Neural cell (in vitro differentiated cells): Measurements from ENCODE around the gene HELZ2. TPM values are rescaled to one million over a fixed set of nuclear protein-coding genes. Genes with fewer than 3 reads are reported as not detected.

Source experiments
- H2AFZ ChIP-seq: fragments of 200-600, 300-800 bp; sonication (generic), shearing (Covaris generic); 2 replicates; pipeline ENCODE4 v1.6.0; 2014; ENCODE audit warnings: low read depth, mild to moderate bottlenecking, antibody characterized with exemption, low read length, moderate library complexity
- H3F3A ChIP-seq: fragments of 200-600 bp; shearing (Covaris generic); 2 replicates; pipeline ENCODE4 v1.6.1; 2016; ENCODE audit warnings: mild to moderate bottlenecking, moderate library complexity, mixed read lengths, antibody characterized with exemption, low read length; ENCODE audit not compliant: insufficient read depth, poor library complexity, severe bottlenecking
- H3K27ac ChIP-seq: fragments of 200-600, 300-800 bp; sonication (generic), shearing (Covaris generic); 2 replicates; pipeline ENCODE4 v1.5.1; 2014; ENCODE audit warnings: mild to moderate bottlenecking, low read length, moderate library complexity
- H3K27me3 ChIP-seq: fragments of 300-800, 200-600 bp; sonication (generic), shearing (Covaris generic); 2 replicates; pipeline ENCODE4 v1.6.0; 2014; ENCODE audit warnings: mild to moderate bottlenecking, low read depth, low read length, moderate library complexity; ENCODE audit not compliant: insufficient read depth
- H3K36me3 ChIP-seq: fragments of 300-800, 200-600 bp; sonication (generic), shearing (Covaris generic); 2 replicates; pipeline ENCODE4 v1.5.1; 2014; ENCODE audit warnings: mild to moderate bottlenecking, antibody characterized with exemption, low read length, moderate library complexity; ENCODE audit not compliant: insufficient read depth
- H3K4me2 ChIP-seq: fragments of 300-800, 200-600 bp; sonication (generic), shearing (Covaris generic); 2 replicates; pipeline ENCODE4 v1.6.0; 2014; ENCODE audit warnings: mild to moderate bottlenecking, low read length
- H3K4me3 ChIP-seq: fragments of 300-800, 200-600 bp; sonication (generic), shearing (Covaris generic); 2 replicates; pipeline ENCODE4 v1.5.1; 2014; ENCODE audit warnings: mild to moderate bottlenecking, low read length, moderate library complexity
- H3K79me2 ChIP-seq: fragments of 200-600 bp; shearing (Covaris generic); replicated peaks from 2 replicates; pipeline ENCODE4 v1.6.0; 2014; ENCODE audit warnings: mild to moderate bottlenecking, low read length, moderate library complexity; ENCODE audit not compliant: insufficient read depth
- H3K9ac ChIP-seq: fragments of 300-800, 200-600 bp; sonication (generic), shearing (Covaris generic); 2 replicates; pipeline ENCODE4 v1.6.1; 2016; ENCODE audit warnings: mild to moderate bottlenecking, low read length, mixed read lengths
- H3K9me2 ChIP-seq: fragments of 200-600 bp; shearing (Covaris generic); 2 replicates; pipeline ENCODE4 v1.6.1; 2016; ENCODE audit warnings: mild to moderate bottlenecking, low read length, mixed read lengths; ENCODE audit not compliant: insufficient read depth
- H3K9me3 ChIP-seq: fragments of 200-600, 300-800 bp; sonication (generic), shearing (Covaris generic); 2 replicates; pipeline ENCODE4 v1.6.1; 2016; ENCODE audit warnings: mild to moderate bottlenecking, mixed run types, low read length, moderate library complexity, mixed read lengths
- H4K20me1 ChIP-seq: fragments of 200-600 bp; shearing (Covaris generic); 2 replicates; pipeline ENCODE4 v1.6.1; 2016; ENCODE audit warnings: mild to moderate bottlenecking, mixed run types; ENCODE audit not compliant: insufficient read depth
- EP300 ChIP-seq: fragments of 450-650 bp; conservative IDR thresholded peaks from 2 replicates; pipeline ENCODE4 v1.6.1; 2014; ENCODE audit warnings: antibody characterized with exemption, mild to moderate bottlenecking, moderate library complexity; ENCODE audit not compliant: poor library complexity, severe bottlenecking
- EZH2 ChIP-seq: fragments of 200-600, 300-800 bp; shearing (Covaris generic), sonication (generic); IDR thresholded peaks from 2 replicates; pipeline ENCODE4 v1.6.1; 2014; ENCODE audit warnings: antibody characterized with exemption, low read length, borderline replicate concordance, mild to moderate bottlenecking; ENCODE audit not compliant: insufficient read depth, poor library complexity, severe bottlenecking
- MXI1 ChIP-seq: fragments of 450-650 bp; conservative IDR thresholded peaks from 2 replicates; pipeline ENCODE4 v1.6.1; 2014; ENCODE audit warnings: antibody characterized with exemption, mild to moderate bottlenecking; ENCODE audit not compliant: poor library complexity, severe bottlenecking
- POLR2AphosphoS5 ChIP-seq: IDR thresholded peaks from 2 replicates; pipeline ENCODE4 v1.6.1; 2012
- RAD21 ChIP-seq: fragments of 450-650 bp; conservative IDR thresholded peaks from 2 replicates; pipeline ENCODE4 v1.6.1; 2014; ENCODE audit warnings: antibody characterized with exemption, mild to moderate bottlenecking, moderate library complexity
- SMC3 ChIP-seq: fragments of 450-650 bp; conservative IDR thresholded peaks from 2 replicates; pipeline ENCODE4 v1.6.1; 2014; ENCODE audit warnings: antibody characterized with exemption, mild to moderate bottlenecking, moderate library complexity; ENCODE audit not compliant: poor library complexity
- TAF1 ChIP-seq: IDR thresholded peaks from 2 replicates; pipeline ENCODE4 v1.6.1; 2012; ENCODE audit warnings: low read depth
- polyA plus RNA-seq: library from polyadenylated mRNA; depleted of rRNA; stranded (reverse); fragments of >200 nt; gene quantifications from 2 replicates; pipeline ENCODE4 v1.2.3, GENCODE V29; 2014
- TF ChIP-seq, protein P1 (sequence below): IDR thresholded peaks from 2 replicates; pipeline ENCODE4 v1.6.1; 2012; ENCODE audit warnings: borderline replicate concordance
- TF ChIP-seq, protein P2 (sequence below): fragments of 450-650 bp; IDR thresholded peaks from 2 replicates; pipeline ENCODE4 v1.5.1; 2014; ENCODE audit warnings: antibody characterized with exemption, mild to moderate bottlenecking, moderate library complexity; ENCODE audit not compliant: poor library complexity, severe bottlenecking

The HELZ2 gene
- polyA plus RNA-seq, 1 donor from 2014 or later: 1.3 TPM

DNA sequence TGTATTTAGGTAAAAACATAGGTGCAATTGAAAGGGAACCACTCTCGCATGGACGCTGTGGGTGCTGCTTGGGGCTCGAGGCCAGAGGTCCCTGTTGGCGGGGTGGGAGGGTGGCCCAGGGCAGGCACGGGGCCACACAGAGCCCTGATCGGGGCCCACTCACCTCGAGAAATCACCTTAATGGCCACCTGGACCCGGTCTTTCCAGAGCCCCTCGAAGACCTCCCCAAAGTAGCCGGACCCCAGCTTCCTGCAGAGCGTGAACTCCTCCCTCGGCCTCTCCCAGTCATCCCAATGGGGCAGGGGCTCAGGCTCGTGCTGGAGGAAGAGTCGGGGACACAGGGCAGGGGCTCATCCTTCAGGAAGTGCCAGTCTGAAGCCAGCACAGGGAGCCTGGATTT, 40.7 kb downstream of the HELZ2 start:
- Histone ChIP-seq H3K4me3 (no peak overlapping the region), H3K4me2 (no peak overlapping the region), H4K20me1 (no peaks in the 10 kb centered on the region), H3K36me3 (no peaks in the 10 kb centered on the region), H2AFZ (no peak overlapping the region), H3K9ac (no peak overlapping the region), H3K27me3 (no peaks in the 10 kb centered on the region), H3K79me2 (no peaks in the 10 kb centered on the region), H3F3A (no peaks in the 10 kb centered on the region), H3K27ac (no peak overlapping the region), H3K9me2 (no peaks in the 10 kb centered on the region), H3K9me3 (no peaks in the 10 kb centered on the region)
- no peak for TF ChIP-seq RAD21
- TF ChIP-seq POLR2AphosphoS5: no peak
- TF ChIP-seq EZH2: no peak
- TF ChIP-seq TAF1: no peak
- TF ChIP-seq, protein P1, sequence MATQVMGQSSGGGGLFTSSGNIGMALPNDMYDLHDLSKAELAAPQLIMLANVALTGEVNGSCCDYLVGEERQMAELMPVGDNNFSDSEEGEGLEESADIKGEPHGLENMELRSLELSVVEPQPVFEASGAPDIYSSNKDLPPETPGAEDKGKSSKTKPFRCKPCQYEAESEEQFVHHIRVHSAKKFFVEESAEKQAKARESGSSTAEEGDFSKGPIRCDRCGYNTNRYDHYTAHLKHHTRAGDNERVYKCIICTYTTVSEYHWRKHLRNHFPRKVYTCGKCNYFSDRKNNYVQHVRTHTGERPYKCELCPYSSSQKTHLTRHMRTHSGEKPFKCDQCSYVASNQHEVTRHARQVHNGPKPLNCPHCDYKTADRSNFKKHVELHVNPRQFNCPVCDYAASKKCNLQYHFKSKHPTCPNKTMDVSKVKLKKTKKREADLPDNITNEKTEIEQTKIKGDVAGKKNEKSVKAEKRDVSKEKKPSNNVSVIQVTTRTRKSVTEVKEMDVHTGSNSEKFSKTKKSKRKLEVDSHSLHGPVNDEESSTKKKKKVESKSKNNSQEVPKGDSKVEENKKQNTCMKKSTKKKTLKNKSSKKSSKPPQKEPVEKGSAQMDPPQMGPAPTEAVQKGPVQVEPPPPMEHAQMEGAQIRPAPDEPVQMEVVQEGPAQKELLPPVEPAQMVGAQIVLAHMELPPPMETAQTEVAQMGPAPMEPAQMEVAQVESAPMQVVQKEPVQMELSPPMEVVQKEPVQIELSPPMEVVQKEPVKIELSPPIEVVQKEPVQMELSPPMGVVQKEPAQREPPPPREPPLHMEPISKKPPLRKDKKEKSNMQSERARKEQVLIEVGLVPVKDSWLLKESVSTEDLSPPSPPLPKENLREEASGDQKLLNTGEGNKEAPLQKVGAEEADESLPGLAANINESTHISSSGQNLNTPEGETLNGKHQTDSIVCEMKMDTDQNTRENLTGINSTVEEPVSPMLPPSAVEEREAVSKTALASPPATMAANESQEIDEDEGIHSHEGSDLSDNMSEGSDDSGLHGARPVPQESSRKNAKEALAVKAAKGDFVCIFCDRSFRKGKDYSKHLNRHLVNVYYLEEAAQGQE: no peak
- TF ChIP-seq EP300: no peak
- no peak for TF ChIP-seq MXI1
- no peak for TF ChIP-seq SMC3
- TF ChIP-seq, protein P2, sequence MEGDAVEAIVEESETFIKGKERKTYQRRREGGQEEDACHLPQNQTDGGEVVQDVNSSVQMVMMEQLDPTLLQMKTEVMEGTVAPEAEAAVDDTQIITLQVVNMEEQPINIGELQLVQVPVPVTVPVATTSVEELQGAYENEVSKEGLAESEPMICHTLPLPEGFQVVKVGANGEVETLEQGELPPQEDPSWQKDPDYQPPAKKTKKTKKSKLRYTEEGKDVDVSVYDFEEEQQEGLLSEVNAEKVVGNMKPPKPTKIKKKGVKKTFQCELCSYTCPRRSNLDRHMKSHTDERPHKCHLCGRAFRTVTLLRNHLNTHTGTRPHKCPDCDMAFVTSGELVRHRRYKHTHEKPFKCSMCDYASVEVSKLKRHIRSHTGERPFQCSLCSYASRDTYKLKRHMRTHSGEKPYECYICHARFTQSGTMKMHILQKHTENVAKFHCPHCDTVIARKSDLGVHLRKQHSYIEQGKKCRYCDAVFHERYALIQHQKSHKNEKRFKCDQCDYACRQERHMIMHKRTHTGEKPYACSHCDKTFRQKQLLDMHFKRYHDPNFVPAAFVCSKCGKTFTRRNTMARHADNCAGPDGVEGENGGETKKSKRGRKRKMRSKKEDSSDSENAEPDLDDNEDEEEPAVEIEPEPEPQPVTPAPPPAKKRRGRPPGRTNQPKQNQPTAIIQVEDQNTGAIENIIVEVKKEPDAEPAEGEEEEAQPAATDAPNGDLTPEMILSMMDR: no peak

DNA sequence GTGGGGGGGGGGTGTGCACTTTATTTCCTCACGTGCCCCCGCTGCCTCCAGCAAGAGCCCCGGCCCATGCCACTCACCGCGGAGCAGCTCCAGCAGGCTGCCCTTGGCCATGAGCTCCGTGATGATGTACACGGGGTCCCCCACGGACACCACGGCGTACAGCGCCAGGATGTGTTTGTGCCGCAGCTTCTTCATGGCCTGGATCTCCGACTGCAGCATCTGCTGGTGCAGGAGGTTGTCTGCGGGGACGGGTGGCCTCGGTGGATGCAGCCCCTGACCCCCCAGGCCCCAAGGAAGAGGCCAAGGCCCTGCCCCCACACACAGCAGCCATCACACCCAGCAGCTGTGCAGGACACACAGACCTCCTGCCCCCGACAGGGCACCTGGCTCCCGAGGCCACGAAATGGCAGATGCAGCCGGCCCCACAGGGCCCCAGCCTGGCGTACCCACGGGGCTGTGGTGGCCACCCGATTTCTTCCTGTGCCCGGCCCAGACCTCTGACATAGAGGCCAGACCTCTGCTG, 41.5 kb downstream of the HELZ2 start:
- H4K20me1 ChIP-seq: no peaks in the 10 kb centered on the region

More for the DNA sequence above, 41.5 kb downstream of the HELZ2 start:
- no peak overlapping the region for H3K4me3 ChIP-seq
- TF ChIP-seq RAD21: no peak
- TF ChIP-seq TAF1: no peak
- H3K9ac ChIP-seq: no peak overlapping the region
- H3K4me2 ChIP-seq: no peak overlapping the region
- no peaks in the 10 kb centered on the region for H3F3A ChIP-seq
- no peaks in the 10 kb centered on the region for H3K36me3 ChIP-seq
- H3K79me2 ChIP-seq: no peaks in the 10 kb centered on the region
- H3K27me3 ChIP-seq: no peaks in the 10 kb centered on the region
- H3K9me3 ChIP-seq: no peaks in the 10 kb centered on the region
- H2AFZ ChIP-seq: no peak overlapping the region
- no peak overlapping the region for H3K27ac ChIP-seq
- H3K9me2 ChIP-seq: no peaks in the 10 kb centered on the region
